ENCODE data around the gene RBM22. TPM values are rescaled to one million over a fixed set of nuclear protein-coding genes. Genes with fewer than 3 reads are reported as not detected.
A peak's percentile ranks its signal among the peaks of the same experiment; 100 is the strongest.

RBM22 gene
- total and polyA plus RNA-seq, 10 of the 15 experiments (the other 5 are each of a cell fraction or from before 2014, with no cell fraction given): 26.3 to 66.4 (median 43.0) TPM

DNA sequence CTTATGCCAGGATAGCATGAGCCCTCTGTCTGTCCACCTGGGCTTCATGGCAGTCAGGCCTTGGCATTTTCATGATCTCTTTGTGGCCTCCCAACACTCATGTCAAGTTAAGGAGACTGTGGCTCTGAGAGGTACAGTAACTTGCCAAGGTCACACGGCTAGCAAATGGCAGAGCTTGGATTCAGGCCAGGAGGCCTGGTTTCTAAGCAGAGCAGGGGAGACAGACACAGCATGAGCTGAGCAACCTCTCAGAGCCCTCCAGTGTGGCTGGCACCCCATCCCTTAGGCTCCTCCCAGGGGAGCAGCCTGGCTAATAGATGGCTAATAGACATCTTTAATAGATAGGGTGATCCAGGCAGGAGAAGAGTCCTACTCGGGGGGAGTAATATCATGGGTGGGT, 56.3 kb downstream of the RBM22 start (continued):
- TF ChIP-seq, protein P1, sequence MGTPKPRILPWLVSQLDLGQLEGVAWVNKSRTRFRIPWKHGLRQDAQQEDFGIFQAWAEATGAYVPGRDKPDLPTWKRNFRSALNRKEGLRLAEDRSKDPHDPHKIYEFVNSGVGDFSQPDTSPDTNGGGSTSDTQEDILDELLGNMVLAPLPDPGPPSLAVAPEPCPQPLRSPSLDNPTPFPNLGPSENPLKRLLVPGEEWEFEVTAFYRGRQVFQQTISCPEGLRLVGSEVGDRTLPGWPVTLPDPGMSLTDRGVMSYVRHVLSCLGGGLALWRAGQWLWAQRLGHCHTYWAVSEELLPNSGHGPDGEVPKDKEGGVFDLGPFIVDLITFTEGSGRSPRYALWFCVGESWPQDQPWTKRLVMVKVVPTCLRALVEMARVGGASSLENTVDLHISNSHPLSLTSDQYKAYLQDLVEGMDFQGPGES (IDR thresholded peaks at IDR 0.05): no peak

DNA sequence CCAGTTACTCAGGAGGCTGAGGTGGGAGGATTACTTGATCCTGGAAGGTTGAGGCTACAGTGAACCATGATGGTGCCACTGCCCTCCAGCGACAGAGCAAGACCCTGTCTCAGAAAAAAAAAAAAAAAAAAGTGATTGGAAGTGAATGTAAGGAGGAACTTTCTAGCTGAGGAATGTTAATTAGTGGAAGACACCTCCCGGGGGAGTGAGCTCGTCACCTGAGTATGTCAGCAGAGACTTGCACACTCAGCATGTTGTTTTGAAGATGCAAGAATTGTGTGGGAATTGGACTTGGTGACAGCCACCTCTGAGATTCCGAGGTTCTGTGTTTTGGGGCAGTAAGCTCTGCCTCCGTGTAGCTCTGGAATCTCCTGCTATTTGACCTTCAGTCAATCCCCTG, 56.8 kb downstream of the RBM22 start:
- no peak overlapping the region for H2AFZ ChIP-seq (ENCODE audit: control insufficient read depth, low read depth, low read length)
- no peak overlapping the region for H3K9ac ChIP-seq (ENCODE audit: control insufficient read depth, insufficient read depth, low read length)
- no peaks in the 10 kb centered on the region for H3K4me1 ChIP-seq (ENCODE audit: control insufficient read depth, insufficient read depth, low read length)
- H3K79me2 ChIP-seq (ENCODE audit: control insufficient read depth, insufficient read depth, low read length): no peaks in the 10 kb centered on the region
- H3K4me2 ChIP-seq (ENCODE audit: control insufficient read depth, insufficient read depth): no peak overlapping the region
- CTCF ChIA-PET: interaction anchor here (0.9 to 1.6 kb wide), 9 partner anchors 12 to 85 kb away, joined by 3 to 8 read pairs (median 4); partner anchors contain the start of gene MYOZ3
- intact Hi-C loops (cut with micrococcal nuclease; ENCODE audit: unreplicated experiment): no loop called here
- H3K36me3 ChIP-seq (ENCODE audit: control insufficient read depth in 2 of 2, insufficient read depth in 2 of 2, low read length in 1 of 2): no peaks in the 10 kb centered on the region
- no peak for DNase-seq (ENCODE audit: low read depth, low spot score)
- no TSS peak for BruUV-seq (replicated peaks)
- POLR2A ChIA-PET: interaction anchor here (0.7 kb wide), 1 partner anchor 11 kb away, joined by 3 read pairs; no protein-coding TSS in a partner anchor
- TF ChIP-seq STAT1 (conservative IDR thresholded peaks at IDR 0.05): no peak
- TF ChIP-seq EGR1 (IDR thresholded peaks at IDR 0.05; ENCODE audit: borderline replicate concordance in 1 of 2, low read depth in 2 of 2, low read length in 2 of 2): 0 out of 3 replicates have a peak, but pooled peaks of 1 of the 2 experiments have one; percentile 5
- no peaks in the 10 kb centered on the region for H3K9me3 ChIP-seq (replicated peaks; ENCODE audit: control insufficient read depth, insufficient read depth, low read length)
- no peak for FAIRE-seq
- no peaks in the 10 kb centered on the region for H3K27me3 ChIP-seq (replicated peaks in 1 of 2; ENCODE audit: control insufficient read depth in 2 of 2, insufficient read depth in 2 of 2, low read length in 1 of 2)
- H4K20me1 ChIP-seq (ENCODE audit: control insufficient read depth, insufficient read depth): no peaks in the 10 kb centered on the region
- no peak overlapping the region for H3K4me3 ChIP-seq
- SMC1A ChIA-PET (ENCODE audit: uncharacterized antibody, unreplicated experiment): interaction anchor here (1.3 to 2.3 kb wide), 4 partner anchors 10 to 99 kb away, joined by 4 to 7 read pairs (median 5); no protein-coding TSS in a partner anchor
- RAD21 ChIA-PET (ENCODE audit: unreplicated experiment): interaction anchor here (0.6 to 1.9 kb wide), 4 partner anchors 18 to 158 kb away, joined by 3 to 9 read pairs (median 4); no protein-coding TSS in a partner anchor
- ATAC-seq: no peak
- in situ Hi-C loops (cut with MboI): no loop called here
- WGBS (ENCODE audit: insufficient coverage, insufficient replicate concordance, low lambda C conversion rate, missing lambda C conversion rate): 44% methylated on average over 5 of the region's 5 CpGs
- H3K27ac ChIP-seq (ENCODE audit: control insufficient read depth, insufficient read depth): no peak overlapping the region
